ENCODE results near the gene PTPRE.

DNA sequence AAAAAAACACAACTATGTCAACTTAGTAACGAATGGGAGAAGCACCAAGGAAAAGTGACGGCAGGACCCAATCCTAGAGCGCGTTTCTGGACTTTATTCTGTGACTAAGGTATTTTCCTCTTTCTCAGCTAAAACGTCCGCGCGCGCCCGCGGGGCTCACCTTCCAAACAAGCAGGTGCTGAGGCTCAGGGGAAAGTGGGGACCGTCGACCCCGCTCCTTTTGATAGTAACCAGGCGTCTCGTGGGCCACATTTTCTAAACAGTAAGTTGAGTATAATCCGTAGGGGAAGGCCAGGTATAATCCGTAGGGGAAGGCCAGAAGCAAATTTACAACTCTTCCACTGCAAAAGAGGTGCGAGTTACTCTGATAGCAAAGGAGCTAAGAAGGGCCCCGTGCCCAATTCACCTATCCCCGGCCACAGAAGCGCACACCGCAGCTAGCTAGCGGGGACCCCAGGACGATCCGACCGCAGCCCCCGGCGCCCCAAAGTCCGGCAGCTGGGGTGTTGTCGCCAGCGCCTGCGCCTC lies 218.6 kb downstream of the PTPRE start:
- TF ChIP-seq EP300 (conservative IDR thresholded peaks at IDR 0.05; ENCODE audit: poor library complexity, severe bottlenecking) (no peak), EZH2 (IDR thresholded peaks at IDR 0.05; ENCODE audit: borderline replicate concordance, insufficient read depth, low read length, poor library complexity, severe bottlenecking) (no peak), CTCF (IDR thresholded peaks at IDR 0.05; ENCODE audit: poor library complexity, severe bottlenecking) (no peak), TAF1 (IDR thresholded peaks at IDR 0.05; ENCODE audit: low read depth) (no peak), RAD21 (conservative IDR thresholded peaks at IDR 0.05) (no peak)
- TF ChIP-seq, protein P1, sequence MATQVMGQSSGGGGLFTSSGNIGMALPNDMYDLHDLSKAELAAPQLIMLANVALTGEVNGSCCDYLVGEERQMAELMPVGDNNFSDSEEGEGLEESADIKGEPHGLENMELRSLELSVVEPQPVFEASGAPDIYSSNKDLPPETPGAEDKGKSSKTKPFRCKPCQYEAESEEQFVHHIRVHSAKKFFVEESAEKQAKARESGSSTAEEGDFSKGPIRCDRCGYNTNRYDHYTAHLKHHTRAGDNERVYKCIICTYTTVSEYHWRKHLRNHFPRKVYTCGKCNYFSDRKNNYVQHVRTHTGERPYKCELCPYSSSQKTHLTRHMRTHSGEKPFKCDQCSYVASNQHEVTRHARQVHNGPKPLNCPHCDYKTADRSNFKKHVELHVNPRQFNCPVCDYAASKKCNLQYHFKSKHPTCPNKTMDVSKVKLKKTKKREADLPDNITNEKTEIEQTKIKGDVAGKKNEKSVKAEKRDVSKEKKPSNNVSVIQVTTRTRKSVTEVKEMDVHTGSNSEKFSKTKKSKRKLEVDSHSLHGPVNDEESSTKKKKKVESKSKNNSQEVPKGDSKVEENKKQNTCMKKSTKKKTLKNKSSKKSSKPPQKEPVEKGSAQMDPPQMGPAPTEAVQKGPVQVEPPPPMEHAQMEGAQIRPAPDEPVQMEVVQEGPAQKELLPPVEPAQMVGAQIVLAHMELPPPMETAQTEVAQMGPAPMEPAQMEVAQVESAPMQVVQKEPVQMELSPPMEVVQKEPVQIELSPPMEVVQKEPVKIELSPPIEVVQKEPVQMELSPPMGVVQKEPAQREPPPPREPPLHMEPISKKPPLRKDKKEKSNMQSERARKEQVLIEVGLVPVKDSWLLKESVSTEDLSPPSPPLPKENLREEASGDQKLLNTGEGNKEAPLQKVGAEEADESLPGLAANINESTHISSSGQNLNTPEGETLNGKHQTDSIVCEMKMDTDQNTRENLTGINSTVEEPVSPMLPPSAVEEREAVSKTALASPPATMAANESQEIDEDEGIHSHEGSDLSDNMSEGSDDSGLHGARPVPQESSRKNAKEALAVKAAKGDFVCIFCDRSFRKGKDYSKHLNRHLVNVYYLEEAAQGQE (IDR thresholded peaks at IDR 0.05; ENCODE audit: borderline replicate concordance), result no peak

All from neural cell (in vitro differentiated cells).